Measurements from ENCODE around the gene TBC1D22B.

- TF ChIP-seq CTCF (IDR thresholded peaks at IDR 0.05) = no peak
- no peak for TF ChIP-seq POLR2A (IDR thresholded peaks at IDR 0.05; ENCODE audit: low read length)
- TF ChIP-seq REST (IDR thresholded peaks at IDR 0.05) = no peak
- no peak for TF ChIP-seq SREBF2 (IDR thresholded peaks at IDR 0.05)
- no peak for TF ChIP-seq ELK1 (IDR thresholded peaks at IDR 0.05; ENCODE audit: low read depth, low read length)
- TF ChIP-seq MAFK (IDR thresholded peaks at IDR 0.05; ENCODE audit: partially characterized antibody) = no peak
- TF ChIP-seq BHLHE40 (IDR thresholded peaks at IDR 0.05; ENCODE audit: low read depth, low read length) = no peak
- TF ChIP-seq PHF8 (IDR thresholded peaks at IDR 0.05; ENCODE audit: borderline replicate concordance, low read depth) = no peak
- no peak for TF ChIP-seq JUNB (IDR thresholded peaks at IDR 0.05)
- TF ChIP-seq CHD4 (IDR thresholded peaks at IDR 0.05; ENCODE audit: borderline replicate concordance) = no peak
- no peak for TF ChIP-seq CEBPB (IDR thresholded peaks at IDR 0.05)
- TF ChIP-seq RCOR1 (IDR thresholded peaks at IDR 0.05; ENCODE audit: low read depth, low read length) = no peak
- TF ChIP-seq KDM1A (IDR thresholded peaks at IDR 0.05; ENCODE audit: low read depth) = no peak
Observed at GRCh38 chr6:37289931-37290330, 32.4 kb downstream of the TBC1D22B start.
